Measurements from ENCODE around the gene ECT2L.

DNA sequence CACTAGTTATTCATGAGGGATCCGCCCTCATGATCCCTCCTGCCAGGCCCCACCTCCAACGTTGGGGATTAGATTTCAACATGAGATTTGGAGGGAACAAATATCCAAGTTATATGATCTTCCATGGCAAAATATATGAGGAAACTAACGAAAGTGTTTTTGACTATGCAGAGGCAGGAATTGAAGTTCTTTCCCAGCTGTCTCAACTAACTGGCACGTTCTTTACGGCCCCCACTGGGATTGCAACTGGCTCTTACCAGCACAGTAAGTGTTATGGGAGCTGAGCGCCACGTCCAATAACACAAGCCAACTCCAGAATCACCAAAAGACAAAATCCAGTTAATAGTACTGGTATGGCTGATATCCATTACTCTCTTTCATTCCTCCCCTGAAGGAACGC, 66.6 kb downstream of the ECT2L start:
- TF ChIP-seq CTCF (IDR thresholded peaks at IDR 0.05) (no peak), POLR2A (IDR thresholded peaks at IDR 0.05) (no peak)

Data from heart left ventricle (tissue), 13 donors.